Naive thymus-derived CD4-positive, alpha-beta T cell (primary cell): ENCODE data around the gene MPRIP. TPM values are rescaled to one million over a fixed set of nuclear protein-coding genes. Genes with fewer than 3 reads are reported as not detected.

Source experiments
- ATAC-seq: fragments of 150-1000 bp; cut with Tn5 transposase; 2 replicates; pipeline ENCODE4 v1.10.0; 2021; ENCODE audit warnings: mild to moderate bottlenecking, moderate library complexity
- CTCF ChIA-PET: fragments of 350-600 bp; sonication (Branson Sonifier 250); formaldehyde crosslinking; loops from one replicate; lab custom pipeline; 2021; ENCODE audit warnings: antibody characterized with exemption; lab: Charles Lee
- POLR2A ChIA-PET: fragments of 350-600 bp; sonication (Branson Sonifier 250); formaldehyde crosslinking; loops from one replicate; lab custom pipeline; 2021; ENCODE audit warnings: antibody characterized with exemption, inconsistent platforms; lab: Charles Lee
- DNase-seq, 9 donors: peaks; one replicate each; pipeline versions ENCODE4 v3.0.0 to v3.0.0-alpha.2; 2020 to 2022; ENCODE audit warnings: mixed read lengths in 1 of 9
- H3K27ac ChIP-seq: one replicate; pipeline ENCODE4 v1.7.0; 2013; ENCODE audit warnings: mild to moderate bottlenecking, low read depth, low read length, moderate library complexity
- H3K27me3 ChIP-seq, 2 donors: one replicate each; pipeline ENCODE4 v1.7.0; 2013; ENCODE audit warnings: low read length in 2 of 2, mild to moderate bottlenecking in 2 of 2, moderate library complexity in 2 of 2; ENCODE audit not compliant: control insufficient read depth in 2 of 2, insufficient read depth in 2 of 2
- H3K36me3 ChIP-seq, 3 experiments: 1 replicate in 2 of 3; 2 replicates in 1 of 3; pipeline ENCODE4 v1.7.0; 2013; ENCODE audit warnings: low read length in 3 of 3, mild to moderate bottlenecking in 3 of 3, moderate library complexity in 1 of 3; ENCODE audit not compliant: insufficient read depth in 3 of 3, control insufficient read depth in 2 of 3
- H3K4me1 ChIP-seq, 2 donors: one replicate each; pipeline ENCODE4 v1.7.0; 2013; ENCODE audit warnings: low read length in 2 of 2, mild to moderate bottlenecking in 2 of 2, moderate library complexity in 1 of 2; ENCODE audit not compliant: control insufficient read depth in 2 of 2, insufficient read depth in 2 of 2
- H3K4me3 ChIP-seq: 2 replicates; pipeline ENCODE4 v1.7.0; 2013; ENCODE audit warnings: mild to moderate bottlenecking, low read length
- H3K9me3 ChIP-seq, 3 experiments: 1 replicate in 2 of 3; 2 replicates in 1 of 3; pipeline ENCODE4 v1.7.0; 2013; ENCODE audit warnings: low read length in 3 of 3; ENCODE audit not compliant: control insufficient read depth in 2 of 3
- H3K27ac Mint-ChIP-seq, 9 donors: one replicate each; pipeline ENCODE4 v1.8.0; 2020 to 2022; ENCODE audit warnings: mixed read lengths in 9 of 9, mild to moderate bottlenecking in 8 of 9, moderate library complexity in 5 of 9, inconsistent platforms in 2 of 9
- H3K27me3 Mint-ChIP-seq, 5 donors: one replicate each; pipeline ENCODE4 v1.8.0; 2021 to 2022; ENCODE audit warnings: mixed read lengths in 5 of 5, mild to moderate bottlenecking in 1 of 5
- H3K36me3 Mint-ChIP-seq, 5 donors: one replicate each; pipeline ENCODE4 v1.8.0; 2020 to 2022; ENCODE audit warnings: mixed read lengths in 5 of 5, mild to moderate bottlenecking in 3 of 5, inconsistent platforms in 1 of 5
- H3K4me1 Mint-ChIP-seq, 7 donors: one replicate each; pipeline ENCODE4 v1.8.0; 2020 to 2022; ENCODE audit warnings: mixed read lengths in 7 of 7, mild to moderate bottlenecking in 3 of 7, inconsistent platforms in 1 of 7
- H3K4me3 Mint-ChIP-seq, 10 donors: one replicate each; pipeline ENCODE4 v1.8.0; 2020 to 2022; ENCODE audit warnings: mild to moderate bottlenecking in 10 of 10, mixed read lengths in 10 of 10, moderate library complexity in 6 of 10, inconsistent platforms in 2 of 10
- H3K9me3 Mint-ChIP-seq, 11 donors: one replicate each; pipeline ENCODE4 v1.8.0; 2020 to 2022; ENCODE audit warnings: mixed read lengths in 11 of 11, mild to moderate bottlenecking in 4 of 11, inconsistent platforms in 1 of 11, moderate library complexity in 1 of 11
- intact Hi-C, 2 donors: fragments of 100-400 bp; cut with micrococcal nuclease; formaldehyde crosslinking; loops; one replicate each; pipeline ENCODE4 v1.15.1; 2023
- polyA plus RNA-seq, 2 donors: library from polyadenylated mRNA; unstranded; fragments of 300-500 nt; fragmentation: Illumina TruSeq; gene quantifications; one replicate each; pipeline ENCODE4 v1.2.3, GENCODE V29; 2021
- total RNA-seq, 6 experiments: library from RNA in 5 of 6; stranded (reverse) in 5 of 6; gene quantifications; 1 replicate in 5 of 6; 2 replicates in 1 of 6; pipeline ENCODE4 v1.2.3 and lab custom pipeline; 2021 to 2026

MPRIP gene
- total and polyA plus RNA-seq, 7 experiments from 2014 or later = 18.6 to 259 (median 196) TPM

DNA sequence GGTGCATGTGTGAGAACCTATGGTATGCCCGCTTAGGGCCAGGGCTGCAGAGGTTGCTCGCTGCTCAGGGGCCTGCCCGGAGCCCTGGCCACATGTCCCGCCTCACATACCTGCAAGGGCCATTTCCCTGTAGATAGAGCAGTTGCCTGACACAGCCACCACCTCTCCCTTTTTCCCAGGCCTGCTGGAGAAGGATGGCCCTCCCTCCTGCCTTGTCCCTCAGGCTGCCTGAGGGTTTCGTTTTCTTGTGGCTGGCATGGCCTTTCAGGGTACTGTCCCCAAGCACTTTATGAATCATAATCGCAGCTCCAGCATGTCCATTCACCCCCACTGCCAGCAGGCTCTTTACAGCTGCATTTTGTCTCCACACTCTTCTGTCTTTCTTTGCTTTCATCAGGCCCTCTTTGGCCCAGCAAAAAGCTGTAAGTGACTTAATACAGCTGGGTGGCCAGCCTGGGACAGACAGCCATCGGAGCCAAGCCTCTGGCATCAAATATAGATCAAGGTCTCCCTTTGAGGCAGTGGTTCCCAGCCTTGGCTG, 65.7 kb downstream of the MPRIP start:
- no peaks in the 10 kb centered on the region for H3K27me3 Mint-ChIP-seq
- Histone ChIP-seq H3K4me3 (no peak overlapping the region), H3K9me3 (no peaks in the 10 kb centered on the region), H3K4me1 (peaks cover 28 to 35% of the 10 kb centered on the region in 2 donors), H3K27ac (no peak overlapping the region), H3K36me3 (peaks cover 0 to 9% (median 0%) of the 10 kb centered on the region in 3 experiments), H3K27me3 (no peaks in the 10 kb centered on the region)
- ChIA-PET CTCF (interaction anchor here (0.7 kb wide), 1 partner anchor 12 kb away, joined by 3 read pairs; no protein-coding TSS in a partner anchor), POLR2A (interaction anchor here (2.1 kb wide), 1 partner anchor 12 kb away, joined by 6 read pairs; no protein-coding TSS in a partner anchor)
- ATAC-seq (no peak), DNase-seq (no peak)
- peaks cover 41 to 77% (median 71%) of the 10 kb centered on the region in 7 donors for H3K4me1 Mint-ChIP-seq
- peak overlapping the region in 7 of 9 donors; percentile 50 to 87 (median 75) for H3K27ac Mint-ChIP-seq
- peaks cover 0 to 10% (median 0%) of the 10 kb centered on the region in 5 donors for H3K36me3 Mint-ChIP-seq
- peak overlapping the region in 1 of 10 donors; percentile 27 for H3K4me3 Mint-ChIP-seq
- intact Hi-C loops = no loop called here
- no peaks in the 10 kb centered on the region for H3K9me3 Mint-ChIP-seq

DNA sequence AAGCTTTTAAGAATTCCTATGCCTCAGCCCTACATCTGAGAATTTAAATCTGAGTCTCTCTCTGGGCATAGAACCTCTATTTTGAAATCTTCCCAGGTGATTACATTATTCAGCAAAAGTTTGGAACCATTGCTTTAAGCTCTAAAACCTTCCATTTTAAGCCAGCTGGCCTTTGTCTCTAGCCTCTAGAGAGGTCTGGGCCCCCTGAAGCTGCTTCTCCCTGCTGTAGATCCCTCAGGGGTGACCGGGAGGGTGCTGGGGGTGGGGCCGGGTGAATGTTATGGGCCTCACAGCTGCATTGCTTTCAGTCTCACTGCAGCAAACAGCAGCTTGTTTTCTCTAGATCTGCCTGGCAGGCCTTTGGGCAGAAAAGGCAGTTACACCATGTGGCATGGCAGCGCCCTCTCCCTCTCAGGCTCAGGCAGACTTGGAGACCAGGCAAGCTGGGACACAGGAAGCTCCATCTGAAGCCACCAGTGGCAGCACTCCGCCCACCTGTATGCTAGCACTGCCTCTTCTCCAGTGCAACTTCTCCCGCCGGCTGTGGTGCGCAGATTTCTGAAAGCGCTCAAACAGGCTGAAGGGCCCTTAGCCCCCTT, 66.3 kb downstream of the MPRIP start:
- Histone ChIP-seq H3K4me3 (no peak overlapping the region), H3K36me3 (peaks cover 0 to 9% (median 0%) of the 10 kb centered on the region in 3 experiments), H3K27ac (no peak overlapping the region), H3K9me3 (no peaks in the 10 kb centered on the region), H3K4me1 (peaks cover 28 to 35% of the 10 kb centered on the region in 2 donors), H3K27me3 (no peaks in the 10 kb centered on the region)
- H3K36me3 Mint-ChIP-seq = peaks cover 0 to 9% (median 0%) of the 10 kb centered on the region in 5 donors
- H3K4me3 Mint-ChIP-seq = peak overlapping the region in 4 of 10 donors; percentile 12 to 75 (median 66)
- peak overlapping the region in 8 of 9 donors; percentile 25 to 94 (median 78) for H3K27ac Mint-ChIP-seq
- intact Hi-C loops = no loop called here
- ChIA-PET CTCF (interaction anchor here (0.7 kb wide), 1 partner anchor 11 kb away, joined by 3 read pairs; no protein-coding TSS in a partner anchor), POLR2A (interaction anchor here (2.1 kb wide), 1 partner anchor 11 kb away, joined by 6 read pairs; no protein-coding TSS in a partner anchor)
- no peak for ATAC-seq
- DNase-seq = no peak
- no peaks in the 10 kb centered on the region for H3K9me3 Mint-ChIP-seq
- no peaks in the 10 kb centered on the region for H3K27me3 Mint-ChIP-seq
- peaks cover 44 to 82% (median 74%) of the 10 kb centered on the region in 7 donors for H3K4me1 Mint-ChIP-seq

DNA sequence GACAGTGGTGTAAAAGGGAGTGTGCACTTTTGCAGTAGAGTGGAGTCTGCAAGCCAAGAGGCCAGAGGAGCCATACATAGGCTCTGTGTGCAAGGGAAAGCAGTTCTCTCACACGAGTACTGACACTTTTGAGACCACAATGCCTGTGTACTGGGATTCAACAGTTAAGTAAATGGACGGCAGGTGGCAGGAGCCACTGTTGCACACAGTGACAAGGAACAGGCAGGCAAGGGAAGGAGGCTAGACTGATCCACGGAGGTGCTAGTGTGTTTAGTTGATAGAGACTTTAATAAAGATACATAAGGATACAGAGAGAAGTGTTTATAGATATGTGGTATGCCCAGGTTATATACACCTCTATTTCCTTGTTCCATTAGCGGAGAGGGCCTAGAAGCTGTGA, 67.0 kb downstream of the MPRIP start:
- Histone ChIP-seq H3K4me1 (peaks cover 28 to 35% of the 10 kb centered on the region in 2 donors), H3K9me3 (no peaks in the 10 kb centered on the region), H3K27ac (no peak overlapping the region), H3K36me3 (peaks cover 0 to 2% (median 0%) of the 10 kb centered on the region in 3 experiments), H3K27me3 (no peaks in the 10 kb centered on the region), H3K4me3 (no peak overlapping the region)
- H3K4me1 Mint-ChIP-seq = peaks cover 47 to 87% (median 76%) of the 10 kb centered on the region in 7 donors
- DNase-seq (no peak), ATAC-seq (peak; percentile 33)
- H3K9me3 Mint-ChIP-seq = no peaks in the 10 kb centered on the region
- no peaks in the 10 kb centered on the region for H3K27me3 Mint-ChIP-seq
- peak overlapping the region; percentile 25 to 94 (median 66) for H3K27ac Mint-ChIP-seq
- peaks cover 0 to 6% (median 0%) of the 10 kb centered on the region in 5 donors for H3K36me3 Mint-ChIP-seq
- intact Hi-C loops = no loop called here
- H3K4me3 Mint-ChIP-seq = peak overlapping the region; percentile 45 to 78 (median 64)
- POLR2A ChIA-PET = interaction anchor here (2.3 kb wide), 1 partner anchor 10 kb away, joined by 9 read pairs; no protein-coding TSS in a partner anchor
- CTCF ChIA-PET = interaction anchor here (1.0 kb wide), 1 partner anchor 11 kb away, joined by 3 read pairs; no protein-coding TSS in a partner anchor

DNA sequence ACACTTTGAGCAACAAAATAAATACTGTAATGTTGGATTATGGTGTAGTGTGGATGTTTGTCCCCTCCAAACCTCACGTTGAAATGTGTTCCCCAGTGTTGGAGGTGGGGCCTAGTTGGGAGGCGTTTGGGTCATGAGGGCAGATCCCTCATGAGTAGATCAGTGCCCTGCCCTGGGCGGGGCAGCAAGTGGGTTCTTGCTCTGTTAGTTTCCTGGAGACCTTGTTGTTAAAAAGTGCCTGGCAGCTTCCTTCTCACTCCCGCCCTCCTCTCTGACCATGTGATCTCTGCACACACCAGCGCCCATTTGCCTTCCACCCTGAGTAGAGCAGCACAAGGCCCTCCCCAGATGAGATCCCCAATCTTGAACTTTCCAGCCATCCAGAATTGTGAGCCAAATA, 67.7 kb downstream of the MPRIP start:
- Histone ChIP-seq H3K9me3 (no peaks in the 10 kb centered on the region), H3K4me3 (no peak overlapping the region), H3K36me3 (no peaks in the 10 kb centered on the region), H3K27me3 (no peaks in the 10 kb centered on the region), H3K27ac (peak overlapping the region; percentile 20), H3K4me1 (peaks cover 34 to 36% of the 10 kb centered on the region in 2 donors)
- DNase-seq (peak in 1 of 9 donors; percentile 12), ATAC-seq (peak; percentile 81)
- Mint-ChIP-seq H3K27ac (peak overlapping the region; percentile 39 to 94 (median 77)), H3K4me3 (peak overlapping the region; percentile 45 to 78 (median 66)), H3K4me1 (peaks cover 52 to 88% (median 77%) of the 10 kb centered on the region in 7 donors), H3K9me3 (no peaks in the 10 kb centered on the region), H3K36me3 (peaks cover 0 to 2% (median 0%) of the 10 kb centered on the region in 5 donors), H3K27me3 (no peaks in the 10 kb centered on the region)
- ChIA-PET POLR2A (interaction anchor here (0.7 to 2.3 kb wide), 3 partner anchors 10 to 79 kb away, joined by 3 to 9 read pairs (median 3); no protein-coding TSS in a partner anchor), CTCF (interaction anchor here (0.5 to 1.0 kb wide), 2 partner anchors 11 to 309 kb away, joined by 3 to 4 read pairs; no protein-coding TSS in a partner anchor)
- intact Hi-C loops = loop anchor here in 1 of 2 donors (10.0 kb wide), 1 partner anchor 65 kb away; the partner anchor contains the start of gene MPRIP

DNA sequence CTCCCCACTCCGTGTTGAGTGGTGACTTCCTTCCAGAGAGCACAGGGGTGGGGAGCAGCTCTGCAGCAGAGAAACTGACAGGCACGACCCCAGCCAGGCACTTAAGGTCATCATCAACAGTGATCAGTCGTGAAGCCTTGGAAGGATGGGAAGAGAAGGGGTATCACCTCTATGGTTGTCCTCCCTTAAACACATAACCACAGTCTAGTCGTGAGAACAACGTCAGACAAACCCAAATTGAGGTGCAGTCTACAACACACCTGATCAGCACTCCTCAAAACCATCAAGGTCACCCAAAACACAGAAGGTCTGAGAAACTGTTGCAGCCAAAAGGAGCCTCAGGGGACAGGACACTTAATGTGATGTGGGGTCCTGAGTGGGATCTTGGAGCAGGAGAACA, 68.3 kb downstream of the MPRIP start:
- Mint-ChIP-seq H3K4me1 (peaks cover 53 to 90% (median 80%) of the 10 kb centered on the region in 7 donors), H3K9me3 (peaks cover 0 to under 1% (median 0%) of the 10 kb centered on the region in 11 donors), H3K27ac (peak overlapping the region in 6 of 9 donors; percentile 32 to 79 (median 70)), H3K36me3 (peaks cover 0 to 2% (median 0%) of the 10 kb centered on the region in 5 donors), H3K4me3 (peak overlapping the region in 3 of 10 donors; percentile 48 to 75 (median 73)), H3K27me3 (no peaks in the 10 kb centered on the region)
- DNase-seq (no peak), ATAC-seq (peak; percentile 16)
- H3K4me1 ChIP-seq = peaks cover 39 to 40% of the 10 kb centered on the region in 2 donors
- H3K27ac ChIP-seq = peak overlapping the region; percentile 20
- no peaks in the 10 kb centered on the region for H3K9me3 ChIP-seq
- POLR2A ChIA-PET = interaction anchor here (0.7 to 2.3 kb wide), 3 partner anchors 9 to 79 kb away, joined by 3 to 9 read pairs (median 3); no protein-coding TSS in a partner anchor
- H3K27me3 ChIP-seq = no peaks in the 10 kb centered on the region
- intact Hi-C loops = loop anchor here in 1 of 2 donors (10.0 kb wide), 1 partner anchor 66 kb away; the partner anchor contains the start of gene MPRIP
- no peak overlapping the region for H3K4me3 ChIP-seq
- no peaks in the 10 kb centered on the region for H3K36me3 ChIP-seq
- CTCF ChIA-PET = interaction anchor here (0.5 to 1.0 kb wide), 2 partner anchors 10 to 309 kb away, joined by 3 to 4 read pairs; no protein-coding TSS in a partner anchor
